ENCODE results near the gene PDZK1.

PDZK1 gene

GRCh38 chr1:145707183-145707867 is at the start of gene PDZK1:
Gene PDZK1, minus strand, starts transcription at chr1:145707368. Its CDS starts 19,347 bp downstream, at chr1:145688021.
- H3K36me3 ChIP-seq (ENCODE audit: control insufficient read depth in 2 of 2, insufficient read depth in 1 of 2, low read length in 2 of 2) = no peaks in the 10 kb centered on the region
- CTCF ChIA-PET = interaction anchor here (0.5 to 1.4 kb wide), 4 partner anchors 9 to 101 kb away, joined by 3 to 8 read pairs (median 3); no protein-coding TSS in a partner anchor
- TF ChIP-seq ZXDB (tag by site-specific recombination; IDR thresholded peaks at IDR 0.05) (no peak), ZNF423 (tag by site-specific recombination; IDR thresholded peaks at IDR 0.05) (no peak), ZNF426 (tag by site-specific recombination; IDR thresholded peaks at IDR 0.05) (no peak), ZIC2 (tag by site-specific recombination; IDR thresholded peaks at IDR 0.05) (peak; percentile 57), KLF7 (tag by site-specific recombination; IDR thresholded peaks at IDR 0.05; ENCODE audit: borderline replicate concordance) (no peak)
- no peak within 1 kb of the TSS for H3K4me3 ChIP-seq (ENCODE audit: low read depth, low read length)
- POLR2A ChIA-PET = no interaction called here
- H3K9me3 ChIP-seq (ENCODE audit: control insufficient read depth, insufficient read depth, low read depth, low read length) = no peaks in the 10 kb centered on the region
- H3K4me1 ChIP-seq (ENCODE audit: control insufficient read depth, insufficient read depth, low read length) = no peaks in the 10 kb centered on the region
- no peak within 1 kb of the TSS for H3K27ac ChIP-seq (ENCODE audit: extremely low read depth, low read depth, low read length)

- Histone ChIP-seq H3K4me3 (ENCODE audit: low read depth, low read length) (no peak overlapping the region), H3K9me3 (ENCODE audit: control insufficient read depth, insufficient read depth, low read depth, low read length) (no peaks in the 10 kb centered on the region), H3K4me1 (ENCODE audit: control insufficient read depth, insufficient read depth, low read length) (peaks cover 3% of the 10 kb centered on the region; the same call in 1 of the 2 replicates), H3K27ac (ENCODE audit: extremely low read depth, low read depth, low read length) (no peak overlapping the region), H3K36me3 (ENCODE audit: control insufficient read depth in 2 of 2, insufficient read depth in 1 of 2, low read length in 2 of 2) (peaks cover 0 to 35% of the 10 kb centered on the region in 2 experiments; a peak in 1 of 3 replicates)
- POLR2A ChIA-PET = interaction anchor here (0.8 kb wide), 1 partner anchor 73 kb away, joined by 3 read pairs; the partner anchor contains the start of genes POLR3C and RNF115
- CTCF ChIA-PET = interaction anchor here (1.1 to 1.8 kb wide), 2 partner anchors 8 to 31 kb away, joined by 3 to 8 read pairs; no protein-coding TSS in a partner anchor
- TF ChIP-seq ZNF645 (tag by site-specific recombination; IDR thresholded peaks at IDR 0.05) (no peak), ZNF366 (tag by site-specific recombination; conservative IDR thresholded peaks at IDR 0.05) (no peak), ZNF768 (tag by site-specific recombination; IDR thresholded peaks at IDR 0.05) (no peak)
Measured at GRCh38 chr1:145751491-145752037, 44.4 kb upstream of the PDZK1 start.

GRCh38 chr1:145750426-145750825 is 43.3 kb upstream of the PDZK1 start:
- H3K4me3 ChIP-seq (ENCODE audit: low read depth, low read length) = no peak overlapping the region
- H3K27ac ChIP-seq (ENCODE audit: extremely low read depth, low read depth, low read length) = no peak overlapping the region
- no peaks in the 10 kb centered on the region for H3K9me3 ChIP-seq (ENCODE audit: control insufficient read depth, insufficient read depth, low read depth, low read length)
- H3K4me1 ChIP-seq (ENCODE audit: control insufficient read depth, insufficient read depth, low read length) = peaks cover 3% of the 10 kb centered on the region; the same call in 1 of the 2 replicates
- POLR2A ChIA-PET = no interaction called here
- H3K36me3 ChIP-seq (ENCODE audit: control insufficient read depth in 2 of 2, insufficient read depth in 1 of 2, low read length in 2 of 2) = peaks cover 0 to 38% of the 10 kb centered on the region in 2 experiments; a peak in 2 of 3 replicates
- CTCF ChIA-PET = interaction anchor here (0.7 to 1.8 kb wide), 2 partner anchors 30 to 100 kb away, joined by 3 to 8 read pairs; no protein-coding TSS in a partner anchor
- TF ChIP-seq ZNF521 (tag by site-specific recombination; IDR thresholded peaks at IDR 0.05) = no peak
- TF ChIP-seq CTCF (tag by site-specific recombination; IDR thresholded peaks at IDR 0.05) = no peak
- no peak for TF ChIP-seq OVOL3 (tag by site-specific recombination; IDR thresholded peaks at IDR 0.05)
- no peak for TF ChIP-seq KLF17 (tag by site-specific recombination; IDR thresholded peaks at IDR 0.05)
- no peak for TF ChIP-seq ZNF629 (tag by site-specific recombination; IDR thresholded peaks at IDR 0.05)
- no peak for TF ChIP-seq ZNF555 (tag by site-specific recombination; conservative IDR thresholded peaks at IDR 0.05)
- TF ChIP-seq ZBTB11 (tag by site-specific recombination; conservative IDR thresholded peaks at IDR 0.05; ENCODE audit: low read depth) = no peak
- no peak for TF ChIP-seq ZFP41 (tag by site-specific recombination; IDR thresholded peaks at IDR 0.05; ENCODE audit: borderline replicate concordance)
- no peak for TF ChIP-seq ZNF121 (tag by site-specific recombination; IDR thresholded peaks at IDR 0.05)
- TF ChIP-seq ZNF549 (tag by site-specific recombination; IDR thresholded peaks at IDR 0.05) = no peak
- no peak for TF ChIP-seq ZNF645 (tag by site-specific recombination; IDR thresholded peaks at IDR 0.05)
- no peak for TF ChIP-seq KLF7 (tag by site-specific recombination; IDR thresholded peaks at IDR 0.05; ENCODE audit: borderline replicate concordance)
